CD4-positive, alpha-beta T cell treated with Interleukin-2 at 100 ng/mL for 4 hours (primary cell): ENCODE measurements around the gene ATG2B.
A peak's percentile ranks its signal among the peaks of the same experiment; 100 is the strongest.

Source experiments
- DNase-seq: peaks from one replicate; pipeline ENCODE4 v3.0.0-alpha.2; 2020; ENCODE audit warnings: low spot score

ATG2B gene, protein sequence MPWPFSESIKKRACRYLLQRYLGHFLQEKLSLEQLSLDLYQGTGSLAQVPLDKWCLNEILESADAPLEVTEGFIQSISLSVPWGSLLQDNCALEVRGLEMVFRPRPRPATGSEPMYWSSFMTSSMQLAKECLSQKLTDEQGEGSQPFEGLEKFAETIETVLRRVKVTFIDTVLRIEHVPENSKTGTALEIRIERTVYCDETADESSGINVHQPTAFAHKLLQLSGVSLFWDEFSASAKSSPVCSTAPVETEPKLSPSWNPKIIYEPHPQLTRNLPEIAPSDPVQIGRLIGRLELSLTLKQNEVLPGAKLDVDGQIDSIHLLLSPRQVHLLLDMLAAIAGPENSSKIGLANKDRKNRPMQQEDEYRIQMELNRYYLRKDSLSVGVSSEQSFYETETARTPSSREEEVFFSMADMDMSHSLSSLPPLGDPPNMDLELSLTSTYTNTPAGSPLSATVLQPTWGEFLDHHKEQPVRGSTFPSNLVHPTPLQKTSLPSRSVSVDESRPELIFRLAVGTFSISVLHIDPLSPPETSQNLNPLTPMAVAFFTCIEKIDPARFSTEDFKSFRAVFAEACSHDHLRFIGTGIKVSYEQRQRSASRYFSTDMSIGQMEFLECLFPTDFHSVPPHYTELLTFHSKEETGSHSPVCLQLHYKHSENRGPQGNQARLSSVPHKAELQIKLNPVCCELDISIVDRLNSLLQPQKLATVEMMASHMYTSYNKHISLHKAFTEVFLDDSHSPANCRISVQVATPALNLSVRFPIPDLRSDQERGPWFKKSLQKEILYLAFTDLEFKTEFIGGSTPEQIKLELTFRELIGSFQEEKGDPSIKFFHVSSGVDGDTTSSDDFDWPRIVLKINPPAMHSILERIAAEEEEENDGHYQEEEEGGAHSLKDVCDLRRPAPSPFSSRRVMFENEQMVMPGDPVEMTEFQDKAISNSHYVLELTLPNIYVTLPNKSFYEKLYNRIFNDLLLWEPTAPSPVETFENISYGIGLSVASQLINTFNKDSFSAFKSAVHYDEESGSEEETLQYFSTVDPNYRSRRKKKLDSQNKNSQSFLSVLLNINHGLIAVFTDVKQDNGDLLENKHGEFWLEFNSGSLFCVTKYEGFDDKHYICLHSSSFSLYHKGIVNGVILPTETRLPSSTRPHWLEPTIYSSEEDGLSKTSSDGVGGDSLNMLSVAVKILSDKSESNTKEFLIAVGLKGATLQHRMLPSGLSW (N-terminal part only)

DNA sequence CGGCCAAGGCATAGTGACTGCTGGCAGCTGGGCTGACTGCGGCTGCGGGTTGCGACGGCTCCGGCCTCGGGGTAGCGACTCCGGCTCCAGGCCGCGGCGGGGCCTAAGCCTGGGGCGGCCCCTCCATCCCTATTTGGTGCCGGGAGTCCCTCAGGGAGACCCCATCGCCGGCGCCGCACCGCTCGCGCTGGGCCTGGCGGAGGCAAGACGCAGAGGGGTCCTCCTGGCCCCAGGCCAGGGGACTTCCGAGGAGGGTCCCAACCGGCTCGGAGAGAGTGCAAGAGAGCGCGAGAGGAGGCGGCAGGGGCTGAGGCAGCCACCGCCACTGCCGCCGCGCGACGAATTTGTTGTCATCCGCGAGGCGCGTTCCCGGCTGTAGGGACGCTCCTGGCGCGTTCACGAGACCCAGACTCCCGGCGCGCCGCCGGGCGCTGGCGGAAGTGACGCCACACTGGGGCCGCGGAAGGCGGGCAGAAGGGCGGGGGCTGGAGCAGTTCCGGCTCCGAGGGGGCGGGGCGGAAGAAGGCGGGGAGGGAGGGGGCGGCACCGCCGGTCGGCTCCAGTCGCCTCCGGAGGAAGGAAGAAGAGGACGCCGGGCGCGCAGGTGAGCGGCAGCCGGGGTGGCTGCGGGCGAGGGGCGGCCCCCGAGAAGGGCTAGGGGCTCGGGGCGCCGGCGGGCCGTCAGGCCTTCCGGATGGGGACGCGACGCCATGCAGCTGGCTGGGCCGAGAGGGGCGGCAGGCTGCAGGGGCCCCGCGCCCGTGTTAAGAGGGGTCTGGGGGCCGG lies at the start of gene ATG2B, which contains the start of gene GSKIP:
ATG2B (minus strand) TSS at position 377 of the 786 bp plus-strand sequence; CDS start at position 12, 365 bp downstream.
GSKIP (plus strand) TSS at position 562 of the 786 bp plus-strand sequence. CDS start 18,722 bp downstream, outside the sequence.
- peak; percentile 97 for DNase-seq

DNA sequence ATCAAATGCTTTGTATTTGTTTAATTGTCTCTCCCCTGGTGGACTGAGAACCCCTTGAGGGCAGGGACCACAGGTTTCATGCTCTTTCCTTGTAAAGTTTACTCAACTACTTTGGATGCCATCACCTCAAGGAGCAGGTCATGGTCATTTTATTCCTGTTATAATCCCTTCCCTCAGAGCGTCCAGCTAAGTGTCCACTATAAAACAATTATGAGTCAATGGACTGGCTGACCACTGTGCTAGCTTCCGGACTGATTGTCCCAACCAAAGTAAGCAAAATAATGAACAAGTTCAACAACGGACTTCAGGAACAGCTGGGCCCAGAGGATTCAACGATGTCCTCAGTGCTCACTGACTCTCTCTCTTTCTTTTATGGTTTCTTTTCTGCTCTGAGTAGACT lies 47.0 kb upstream of the ATG2B start:
- DNase-seq = no peak

DNA sequence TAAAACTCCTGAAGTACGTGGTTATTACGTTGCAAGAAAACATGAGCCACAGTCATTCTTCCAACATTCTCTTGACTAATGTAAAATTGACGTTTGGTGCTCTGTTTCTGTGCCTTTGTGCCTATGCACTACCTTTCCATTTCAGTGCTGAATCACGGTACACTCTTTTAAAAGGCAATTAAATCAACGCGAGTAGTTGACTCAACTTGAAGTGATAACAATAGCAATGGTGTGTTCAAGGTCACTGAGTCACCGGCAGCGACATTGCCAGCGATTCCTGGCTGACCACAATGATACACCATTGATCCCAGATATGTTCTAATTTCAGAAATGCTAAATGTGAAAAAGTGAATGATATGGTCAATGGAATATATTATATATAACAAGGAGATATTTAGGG lies 46.6 kb upstream of the ATG2B start:
- no peak for DNase-seq

DNA sequence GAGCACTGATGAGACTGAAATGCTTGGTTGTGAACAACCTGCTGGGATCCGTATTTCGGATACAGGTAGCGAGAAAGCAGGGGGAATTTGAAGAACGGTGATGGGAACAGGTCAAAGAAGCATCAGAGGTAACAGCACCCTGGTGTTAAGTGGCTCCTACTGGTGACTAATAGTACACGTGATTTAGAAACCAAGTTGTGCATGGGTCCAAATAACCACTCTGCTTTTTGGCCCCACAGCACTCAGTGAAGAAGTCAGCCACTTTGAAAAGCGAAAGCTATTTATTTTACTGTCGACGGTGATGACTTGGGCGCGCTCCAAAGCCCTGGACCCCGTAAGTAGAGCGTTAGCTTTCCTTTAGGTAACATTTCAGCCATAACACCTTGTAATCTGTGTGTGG lies 45.5 kb upstream of the ATG2B start:
- no peak for DNase-seq

DNA sequence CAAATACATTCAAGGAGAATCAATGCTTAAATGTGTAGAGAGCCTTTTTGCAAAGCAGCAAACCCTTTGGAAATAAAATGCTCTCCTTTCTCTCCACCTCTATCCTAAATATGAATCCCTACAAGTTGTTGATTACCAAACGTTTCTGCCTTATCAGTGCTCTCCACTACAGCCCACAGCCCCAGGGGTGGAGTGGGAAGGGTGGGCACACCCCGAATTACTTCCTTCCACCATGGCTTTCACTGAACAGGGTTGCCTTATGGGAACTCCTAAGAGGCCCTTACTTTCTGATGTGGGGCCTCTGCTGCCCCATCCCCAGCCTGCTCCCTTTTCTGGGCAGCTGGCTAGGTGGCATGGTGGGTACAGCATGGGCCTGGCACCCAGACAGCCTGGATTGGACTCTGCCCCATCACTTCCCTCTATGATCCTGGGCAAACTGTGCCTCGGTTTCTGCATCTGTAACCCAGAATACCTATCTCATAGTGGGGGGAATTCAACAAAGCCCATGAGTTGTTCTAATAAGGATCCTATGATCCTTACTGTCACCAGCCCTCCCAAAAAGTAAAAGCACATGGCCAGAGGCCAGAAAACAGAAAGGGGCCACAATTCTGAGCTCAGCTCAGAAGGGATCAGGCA lies 44.9 kb upstream of the ATG2B start:
- DNase-seq = no peak

DNA sequence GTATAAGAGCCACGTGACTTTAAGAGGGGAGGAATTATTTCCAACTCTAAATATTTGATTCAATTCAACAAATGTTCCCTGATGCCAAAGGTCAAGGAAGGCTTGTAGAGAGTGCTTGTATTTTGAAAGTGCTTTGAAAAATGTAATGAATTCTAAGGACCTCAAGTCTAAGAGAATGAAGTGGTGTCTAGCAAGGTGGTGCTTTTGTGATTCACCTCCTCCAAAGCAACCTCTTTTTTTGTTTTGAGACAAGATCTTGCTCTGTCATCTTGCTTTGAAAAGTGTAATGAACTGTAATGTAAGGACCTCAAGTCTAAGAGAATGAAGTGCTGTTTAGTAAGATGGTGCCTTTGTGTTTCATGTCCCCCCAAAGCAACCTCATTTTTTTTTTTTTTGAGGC lies 42.5 kb upstream of the ATG2B start:
- no peak for DNase-seq

DNA sequence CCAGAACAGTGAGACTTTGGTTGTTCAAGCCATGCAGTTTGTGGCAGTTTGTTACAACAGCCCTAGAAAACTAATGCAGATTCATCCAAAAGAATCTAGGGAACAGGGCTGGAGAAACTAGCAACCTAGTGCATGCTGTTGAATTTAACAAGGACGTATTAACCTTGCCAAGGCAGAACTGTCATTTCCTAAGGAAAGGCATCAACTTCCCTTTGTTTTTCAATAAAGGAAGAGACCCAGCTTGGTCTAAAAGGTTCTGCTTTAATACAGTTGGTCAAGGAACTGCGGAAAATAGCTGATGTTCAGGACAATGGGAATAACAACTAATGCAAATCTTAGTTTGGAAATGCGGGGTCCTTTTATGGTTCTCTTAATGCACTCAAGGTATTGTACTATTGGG lies 40.3 kb upstream of the ATG2B start:
- no peak for DNase-seq

DNA sequence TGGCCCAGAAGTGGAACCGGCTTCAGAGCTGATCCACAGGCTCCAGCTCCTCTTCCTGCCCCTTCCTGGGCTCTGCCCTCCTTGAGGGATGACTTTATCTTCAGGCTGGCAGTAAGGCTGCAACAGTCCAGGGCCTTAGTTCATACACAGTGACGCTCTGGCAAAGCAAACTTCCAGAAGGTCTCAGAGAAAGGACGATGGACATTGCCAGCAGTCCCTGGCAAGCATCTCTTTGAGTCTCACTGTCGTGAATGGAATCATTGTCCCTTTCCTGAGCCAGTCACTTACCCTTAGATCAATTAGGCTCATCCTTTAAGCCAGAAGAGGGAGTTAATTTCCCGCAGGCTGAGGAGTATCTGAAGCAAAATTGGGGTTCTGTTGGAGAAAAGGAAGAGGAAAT lies 37.4 kb upstream of the ATG2B start:
- no peak for DNase-seq

DNA sequence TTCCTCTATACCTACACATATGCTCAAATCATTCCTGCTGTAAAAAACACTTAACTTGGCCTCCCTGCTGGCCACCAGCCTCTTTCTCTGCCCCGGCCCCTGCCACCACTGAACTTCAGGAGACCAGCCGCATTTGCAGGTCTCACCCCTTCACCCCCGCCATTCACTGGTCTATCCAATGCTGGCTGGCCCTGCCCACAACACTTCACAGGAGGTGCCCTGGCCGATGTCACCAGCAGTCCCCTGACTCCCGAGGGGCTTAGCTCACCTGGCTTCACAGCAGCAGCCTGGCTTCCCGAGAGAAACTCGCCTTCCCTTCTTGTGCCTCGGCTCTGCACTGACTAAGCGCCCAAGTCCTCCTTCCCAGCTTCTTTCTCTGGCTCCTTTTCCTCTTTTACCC lies 36.3 kb upstream of the ATG2B start:
- no peak for DNase-seq

DNA sequence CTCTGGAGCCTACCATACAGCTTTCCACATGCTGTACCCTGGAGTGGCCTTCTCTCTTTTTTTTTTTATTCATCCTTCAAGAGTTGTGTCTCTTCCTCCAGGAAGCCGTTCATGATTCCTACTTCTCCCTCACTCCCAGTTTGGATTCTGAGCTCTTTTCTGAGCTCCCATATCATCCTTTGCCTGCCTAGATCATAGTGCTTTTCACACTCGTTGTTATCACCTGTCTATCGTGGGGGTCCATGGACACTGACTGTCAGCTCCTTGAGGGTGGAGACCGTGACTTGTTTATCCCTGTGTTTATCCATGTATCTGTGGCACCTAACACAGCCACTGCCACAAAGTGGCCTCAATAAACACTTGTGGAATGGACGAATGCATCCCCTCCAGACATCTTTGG lies 35.8 kb upstream of the ATG2B start:
- no peak for DNase-seq

DNA sequence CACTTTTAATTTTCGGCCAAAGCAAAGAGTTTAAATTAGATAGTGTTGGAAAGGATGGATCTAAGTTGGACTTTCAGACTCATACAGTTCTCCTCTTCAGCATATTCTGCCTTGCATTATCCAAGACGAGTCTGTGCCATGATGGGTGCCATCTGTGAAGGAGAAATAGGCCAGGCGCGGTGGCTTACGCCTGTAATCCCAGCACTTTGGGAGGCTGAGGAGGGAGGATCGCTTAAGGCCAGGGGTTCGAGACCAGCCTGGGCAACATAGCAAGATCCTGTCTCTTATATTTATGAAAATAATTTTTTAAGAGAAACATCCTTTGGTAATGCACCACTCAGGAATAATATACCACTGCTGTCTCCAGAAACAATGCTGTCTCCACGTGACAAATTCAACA lies 35.3 kb upstream of the ATG2B start:
- no peak for DNase-seq

DNA sequence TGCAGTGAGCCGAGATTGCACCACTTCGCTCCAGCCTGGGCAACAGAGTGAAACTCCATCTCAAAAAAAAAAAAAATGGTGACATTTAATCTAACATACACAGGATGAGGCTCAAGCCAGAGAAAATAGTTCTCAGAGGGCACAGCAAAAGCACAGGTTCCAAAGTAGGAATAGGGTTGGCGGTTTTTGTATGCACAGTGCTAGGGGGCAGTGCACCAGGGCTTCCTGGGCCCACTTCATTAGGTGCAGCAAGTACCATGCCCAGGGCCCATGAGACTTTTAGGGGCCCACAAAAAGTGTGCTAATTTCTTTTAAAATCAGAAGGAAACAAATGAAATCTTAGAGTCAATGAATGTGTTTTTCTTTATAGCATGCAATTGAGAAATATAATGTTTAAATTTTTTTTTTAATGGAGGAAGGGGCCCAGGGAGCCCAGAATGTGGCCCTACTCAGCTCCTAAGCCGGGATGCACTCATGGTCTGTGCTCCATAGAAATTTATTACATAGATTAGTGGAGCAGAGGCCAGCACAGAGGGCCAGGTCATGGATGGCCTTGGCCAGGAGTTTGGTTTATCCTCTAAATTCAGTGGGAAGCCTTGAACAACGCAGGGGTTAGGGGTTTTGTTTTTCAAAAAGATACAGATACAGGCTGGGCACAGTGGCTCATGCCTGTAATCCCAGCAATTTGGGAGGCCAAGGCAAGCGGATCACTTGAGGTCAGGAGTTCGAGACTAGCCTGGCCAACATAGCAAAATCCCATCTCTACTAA lies 31.1 kb upstream of the ATG2B start:
- no peak for DNase-seq

DNA sequence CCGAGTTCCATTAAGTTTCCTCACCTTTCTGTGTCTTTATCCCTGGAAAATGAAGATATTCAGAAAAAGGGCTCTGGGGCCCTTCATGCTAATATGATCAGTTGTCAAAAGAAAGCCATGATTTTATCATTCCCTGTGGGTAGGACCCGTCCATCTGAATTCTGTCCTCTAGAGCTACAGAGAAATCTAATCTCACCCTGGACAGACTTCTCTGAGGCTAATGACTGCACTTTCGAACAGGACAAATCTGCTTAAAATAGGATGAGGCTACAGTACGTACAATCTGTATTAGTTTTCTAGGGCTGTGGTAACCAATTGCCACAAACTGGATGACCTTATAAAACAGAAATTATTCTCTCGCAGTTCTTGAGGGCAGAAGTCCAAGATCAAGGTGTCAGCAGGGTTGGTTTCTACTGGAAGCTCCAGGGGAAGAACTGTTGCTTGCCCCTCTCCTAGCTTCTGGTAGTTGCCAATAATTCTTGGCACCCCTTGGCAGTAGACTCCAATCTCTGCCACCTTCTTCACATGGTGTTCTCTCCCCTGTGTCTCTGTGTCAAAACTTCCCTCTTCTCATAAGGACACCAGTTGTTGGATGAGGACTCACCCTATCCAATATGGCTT lies 30.0 kb upstream of the ATG2B start:
- no peak for DNase-seq

DNA sequence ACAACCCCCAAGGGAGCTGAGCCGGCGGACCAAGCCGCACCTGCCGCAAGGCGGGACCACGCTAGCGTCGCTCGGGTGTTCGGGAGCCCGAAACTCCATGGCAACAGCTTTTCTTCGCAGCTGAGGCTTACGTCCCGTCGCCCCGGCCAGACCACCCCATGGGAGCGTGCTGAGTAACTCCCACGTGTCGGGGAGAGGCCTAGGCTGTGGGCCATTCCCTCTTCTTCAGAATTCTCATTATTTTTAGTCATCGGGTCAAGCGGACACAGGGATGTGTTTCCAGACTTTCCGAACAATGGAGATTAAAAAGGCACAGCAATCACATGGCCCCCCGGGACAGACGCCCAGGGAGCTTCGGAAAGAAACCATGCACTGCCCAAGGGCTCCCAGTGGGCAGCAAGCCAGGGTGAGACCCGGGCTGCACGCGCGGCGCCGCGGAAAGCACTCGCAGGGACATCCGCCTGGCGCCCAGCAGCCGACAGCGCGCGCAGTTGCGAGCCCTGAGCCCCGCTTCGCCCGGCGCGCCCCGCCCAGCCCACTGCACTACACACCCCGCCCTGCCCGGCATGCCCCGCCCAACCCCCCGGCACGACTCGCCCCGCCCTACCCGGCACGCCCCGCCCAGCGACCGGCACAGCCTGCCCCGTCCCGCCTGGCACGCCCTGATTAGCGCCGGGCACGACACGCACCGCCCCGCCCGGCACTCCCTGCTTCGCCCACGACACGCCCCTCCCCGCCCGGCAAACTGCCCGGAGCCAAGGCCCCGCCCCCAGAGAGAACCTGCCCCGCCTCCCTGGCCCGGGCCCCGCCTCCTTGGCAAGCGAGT lies 28.4 kb upstream of the ATG2B start:
- DNase-seq = peak; percentile 99

DNA sequence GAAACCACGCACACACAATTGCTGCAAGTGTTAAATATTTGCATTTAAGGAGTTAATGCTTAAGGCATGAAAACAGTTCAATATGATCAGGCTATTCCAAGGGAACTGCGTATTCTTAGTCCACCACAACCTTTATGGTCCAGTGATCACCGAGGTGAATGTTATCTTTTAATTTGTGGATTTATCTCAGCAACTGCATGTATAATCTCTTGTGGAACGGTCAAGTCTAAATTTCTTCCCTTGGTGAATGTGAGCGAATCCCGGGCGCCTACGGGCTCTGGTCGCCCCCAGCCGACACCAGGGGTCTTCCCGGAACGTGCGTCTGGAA lies 27.8 kb upstream of the ATG2B start:
- DNase-seq = no peak

DNA sequence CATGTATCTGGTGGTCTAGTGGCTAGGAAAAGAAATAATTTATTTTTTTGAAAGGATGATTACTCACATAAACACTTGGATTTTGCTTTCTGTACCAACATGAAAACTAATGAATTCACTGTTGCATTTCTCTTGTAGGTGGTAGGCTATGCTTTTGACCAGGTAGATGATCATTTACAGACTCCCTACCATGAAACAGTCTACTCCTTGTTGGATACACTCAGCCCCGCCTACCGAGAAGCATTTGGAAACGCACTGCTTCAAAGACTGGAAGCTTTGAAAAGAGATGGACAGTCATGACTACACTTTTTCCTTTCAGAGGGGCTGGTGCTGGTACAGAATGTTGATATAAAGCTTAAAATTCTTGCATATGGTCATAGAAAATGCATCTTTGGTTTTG lies 22.2 kb upstream of the ATG2B start:
- DNase-seq = no peak

DNA sequence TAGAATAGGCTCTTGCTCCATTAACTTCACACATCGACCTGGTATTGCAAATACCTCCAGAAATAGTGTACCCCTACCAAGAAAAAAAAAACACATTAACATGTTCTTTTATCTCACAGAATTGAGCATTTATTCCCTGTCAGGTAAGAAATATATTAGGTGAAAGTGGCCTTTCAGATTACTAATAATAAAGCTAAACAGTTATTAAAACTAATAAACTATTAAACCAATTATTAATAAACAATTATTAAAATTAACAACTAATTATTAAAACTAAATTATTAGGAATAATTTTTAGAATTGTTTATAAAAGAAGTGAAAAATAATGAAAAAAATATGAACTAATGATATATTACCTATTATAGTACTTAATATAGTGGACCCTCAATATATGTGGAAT lies 21.6 kb upstream of the ATG2B start:
- DNase-seq = no peak

DNA sequence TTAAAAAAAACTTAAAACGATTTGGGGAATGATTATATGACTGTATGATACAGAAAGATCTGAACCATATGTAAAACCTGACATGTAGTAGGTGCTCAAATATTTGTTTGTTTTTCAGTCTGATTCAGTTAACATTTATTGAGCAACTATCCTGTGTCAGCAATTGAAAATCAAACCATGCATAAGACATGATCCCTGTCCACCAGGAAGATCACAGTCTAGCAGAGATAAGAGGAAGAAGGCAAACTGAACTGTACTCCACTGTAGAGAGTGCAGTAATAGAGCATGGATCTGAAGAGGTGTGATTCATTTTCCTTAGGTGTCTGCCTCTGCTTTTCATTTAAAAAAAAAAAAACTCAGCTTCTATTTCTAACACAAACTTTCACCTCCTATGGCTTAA lies 20.9 kb upstream of the ATG2B start:
- DNase-seq = no peak

DNA sequence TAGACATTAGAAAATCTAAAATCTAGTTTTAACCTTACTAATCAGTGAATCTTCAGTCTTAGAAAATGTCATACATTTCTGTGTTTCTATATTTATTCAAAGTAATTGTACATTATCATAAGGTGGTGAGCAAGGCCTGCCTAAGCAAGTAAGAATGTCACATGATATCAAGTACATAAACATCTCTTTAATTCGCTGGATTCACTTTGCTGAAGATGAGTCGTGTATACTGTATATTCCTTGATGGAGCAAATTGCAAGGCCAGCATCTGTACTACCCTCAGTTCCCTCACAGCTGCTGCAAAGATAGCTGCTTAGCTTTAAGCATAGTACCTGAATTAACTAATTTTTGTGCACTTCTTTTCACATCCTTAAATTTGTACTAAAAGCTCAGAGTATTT lies 20.3 kb upstream of the ATG2B start:
- DNase-seq = no peak
